ENCODE results near the gene CEP72.
"Not testable (repeated sequence)": the region's sequence is repeated elsewhere in the genome, so short reads cannot be mapped to it uniquely, and the experiment has no call there.

Gene CEP72

GRCh38 chr5:604391-604831, 7.7 kb upstream of the CEP72 start:
- Histone ChIP-seq H3K4me1 (ENCODE audit: control insufficient read depth in 1 of 2, insufficient read depth in 1 of 2, low read depth in 1 of 2, low read length in 1 of 2) (no peaks in the 10 kb centered on the region), H3K27ac (no peak overlapping the region), H3K36me3 (no peaks in the 10 kb centered on the region), H3K27me3 (peaks cover 46% of the 10 kb centered on the region), H3K9me3 (no peaks in the 10 kb centered on the region), H3K4me3 (ENCODE audit: low read depth in 1 of 2, low read length in 1 of 2) (no peak overlapping the region)
- no peak for TF ChIP-seq CTCF (IDR thresholded peaks at IDR 0.05)

- H3K4me3 ChIP-seq (ENCODE audit: low read depth in 1 of 2, low read length in 1 of 2); H3K9me3 ChIP-seq; H3K27ac ChIP-seq; H3K36me3 ChIP-seq; H3K4me1 ChIP-seq (ENCODE audit: control insufficient read depth in 1 of 2, insufficient read depth in 1 of 2, low read depth in 1 of 2, low read length in 1 of 2): not testable (repeated sequence)
- peaks cover 45% of the 10 kb centered on the region for H3K27me3 ChIP-seq
Measured at GRCh38 chr5:605090-605489, 7.0 kb upstream of the CEP72 start.

- H3K4me1 ChIP-seq (ENCODE audit: control insufficient read depth in 1 of 2, insufficient read depth in 1 of 2, low read depth in 1 of 2, low read length in 1 of 2) = no peaks in the 10 kb centered on the region
- no peak overlapping the region for H3K4me3 ChIP-seq (ENCODE audit: low read depth in 1 of 2, low read length in 1 of 2)
- no peak overlapping the region for H3K27ac ChIP-seq
- H3K27me3 ChIP-seq = peaks cover 48% of the 10 kb centered on the region
- no peak for TF ChIP-seq CTCF (IDR thresholded peaks at IDR 0.05)
- no peaks in the 10 kb centered on the region for H3K9me3 ChIP-seq
- H3K36me3 ChIP-seq = no peaks in the 10 kb centered on the region
Measured at GRCh38 chr5:606061-606460, 6.1 kb upstream of the CEP72 start.

- no peaks in the 10 kb centered on the region for H3K36me3 ChIP-seq
- no peak overlapping the region for H3K4me3 ChIP-seq (ENCODE audit: low read depth in 1 of 2, low read length in 1 of 2)
- H3K4me1 ChIP-seq (ENCODE audit: control insufficient read depth in 1 of 2, insufficient read depth in 1 of 2, low read depth in 1 of 2, low read length in 1 of 2) = peaks cover 5% of the 10 kb centered on the region in 2 experiments
- TF ChIP-seq CTCF (IDR thresholded peaks at IDR 0.05) = no peak
- no peak overlapping the region for H3K27ac ChIP-seq
- H3K27me3 ChIP-seq = peaks cover 51% of the 10 kb centered on the region
- no peaks in the 10 kb centered on the region for H3K9me3 ChIP-seq
Measured at GRCh38 chr5:606526-607399, 5.4 kb upstream of the CEP72 start.

- H3K36me3 ChIP-seq = no peaks in the 10 kb centered on the region
- no peak overlapping the region for H3K27ac ChIP-seq
- no peak overlapping the region for H3K4me3 ChIP-seq (ENCODE audit: low read depth in 1 of 2, low read length in 1 of 2)
- H3K4me1 ChIP-seq (ENCODE audit: control insufficient read depth in 1 of 2, insufficient read depth in 1 of 2, low read depth in 1 of 2, low read length in 1 of 2) = peaks cover 9 to 13% of the 10 kb centered on the region in 2 experiments
- no peaks in the 10 kb centered on the region for H3K9me3 ChIP-seq
- peaks cover 51% of the 10 kb centered on the region for H3K27me3 ChIP-seq
- TF ChIP-seq CTCF (IDR thresholded peaks at IDR 0.05) = no peak
Measured at GRCh38 chr5:607541-608428, 4.4 kb upstream of the CEP72 start.
